GM12878 (cell line): Measurements from ENCODE around the gene ENDOG. TPM values are rescaled to one million over a fixed set of nuclear protein-coding genes. Genes with fewer than 3 reads are reported as not detected.

Experiments used
- ATAC-seq: fragments of 200-7000 bp; cut with Tn5 transposase; 3 replicates; pipeline ENCODE4 v1.9.1; 2020; ENCODE audit warnings: mild to moderate bottlenecking, moderate library complexity
- BruUV-seq: library from RNA; stranded (reverse); fragments of 400-500 nt; replicated peaks from 2 replicates; lab custom pipeline; 2021; lab: Mats Ljungman, UMichigan
- CTCF ChIA-PET: fragments of 300-600 bp; sonication (Branson Sonifier 250); formaldehyde crosslinking; extraction: SDS; loops from one replicate; lab custom pipeline; 2021; ENCODE audit warnings: inconsistent platforms; lab: Yijun Ruan, JAX
- POLR2A ChIA-PET: fragments of 350-600 bp; formaldehyde crosslinking; extraction: SDS; loops from one replicate; lab custom pipeline; 2021; ENCODE audit warnings: inconsistent platforms; lab: Charles Lee
- RAD21 ChIA-PET: fragments of 300-600 bp; sonication (Branson Sonifier 250); formaldehyde crosslinking; loops from one replicate; lab custom pipeline; 2023; ENCODE audit warnings: antibody characterized with exemption; ENCODE audit not compliant: unreplicated experiment; lab: Charles Lee
- SMC1A ChIA-PET: fragments of 300-600 bp; sonication (Branson Sonifier 250); formaldehyde crosslinking; loops from one replicate; lab custom pipeline; 2023; ENCODE audit not compliant: unreplicated experiment, uncharacterized antibody; lab: Charles Lee
- DNase-seq: peaks from one replicate; pipeline ENCODE4 v3.0.0-alpha.2; 2011; ENCODE audit warnings: low read depth, low spot score
- FAIRE-seq: peaks from 3 replicates; lab custom pipeline; 2011; peaks lifted over from hg19 to GRCh38; lab: Jason Lieb, UNC
- H2AFZ ChIP-seq: 2 replicates; pipeline ENCODE4 v1.6.0; 2011; ENCODE audit warnings: low read depth, low read length, control low read depth; ENCODE audit not compliant: control insufficient read depth
- H3K27ac ChIP-seq: 2 replicates; pipeline ENCODE4 v1.5.1; 2011; ENCODE audit warnings: control low read depth; ENCODE audit not compliant: control insufficient read depth, insufficient read depth
- H3K27me3 ChIP-seq, 2 experiments: replicated peaks in 1 of 2; 2 replicates each; pipeline versions ENCODE4 v1.6.0 to v1.6.1; 2011; ENCODE audit warnings: low read length in 1 of 2; ENCODE audit not compliant: control insufficient read depth in 2 of 2, insufficient read depth in 2 of 2
- H3K36me3 ChIP-seq, 2 experiments: 2 replicates each; pipeline ENCODE4 v1.5.1; 2011; ENCODE audit warnings: low read length in 1 of 2; ENCODE audit not compliant: control insufficient read depth in 2 of 2, insufficient read depth in 2 of 2
- H3K4me1 ChIP-seq: 2 replicates; pipeline ENCODE4 v1.6.1; 2011; ENCODE audit warnings: mild to moderate bottlenecking, low read length, moderate library complexity, mixed read lengths; ENCODE audit not compliant: control insufficient read depth, insufficient read depth
- H3K4me2 ChIP-seq: 2 replicates; pipeline ENCODE4 v1.6.0; 2011; ENCODE audit warnings: control low read depth; ENCODE audit not compliant: control insufficient read depth, insufficient read depth
- H3K4me3 ChIP-seq: fragments of 200-600 bp; sonication (generic); 2 replicates; pipeline ENCODE4 v1.5.1; 2016
- H3K79me2 ChIP-seq: 2 replicates; pipeline ENCODE4 v1.6.0; 2011; ENCODE audit warnings: low read length; ENCODE audit not compliant: control insufficient read depth, insufficient read depth
- H3K9ac ChIP-seq: 2 replicates; pipeline ENCODE4 v1.8.0; 2011; ENCODE audit warnings: low read length, control low read depth, mixed read lengths; ENCODE audit not compliant: control insufficient read depth, insufficient read depth
- H3K9me3 ChIP-seq: replicated peaks from 3 replicates; pipeline ENCODE4 v1.5.1; 2011; ENCODE audit warnings: mild to moderate bottlenecking, low read length; ENCODE audit not compliant: control insufficient read depth, insufficient read depth
- H4K20me1 ChIP-seq: 2 replicates; pipeline ENCODE4 v1.6.0; 2011; ENCODE audit not compliant: control insufficient read depth, insufficient read depth
- CUX1 ChIP-seq: IDR thresholded peaks from 2 replicates; pipeline ENCODE4 v1.6.1; 2012; ENCODE audit warnings: improper control_type of control experiment, low read depth, low read length; ENCODE audit not compliant: insufficient replicate concordance
- ESRRA ChIP-seq: IDR thresholded peaks from 2 replicates; pipeline ENCODE4 v1.6.1; 2012; ENCODE audit warnings: mild to moderate bottlenecking, low read length, improper control_type of control experiment
- EZH2 ChIP-seq: IDR thresholded peaks from 2 replicates; pipeline ENCODE4 v1.6.1; 2012; ENCODE audit warnings: low read depth, mild to moderate bottlenecking, control low read depth, inconsistent platforms, low read length, borderline replicate concordance; ENCODE audit not compliant: control insufficient read depth
- FOXM1 ChIP-seq: IDR thresholded peaks from 2 replicates; pipeline ENCODE4 v1.6.1; 2012; ENCODE audit warnings: low read depth, mild to moderate bottlenecking, inconsistent platforms, low read length, moderate library complexity
- MTA3 ChIP-seq: IDR thresholded peaks from 2 replicates; pipeline ENCODE4 v1.6.1; 2012; ENCODE audit warnings: low read length, inconsistent platforms, borderline replicate concordance
- NBN ChIP-seq: fragments of 450-650 bp; IDR thresholded peaks from 2 replicates; pipeline ENCODE4 v1.6.1; 2016
- NFYB ChIP-seq: IDR thresholded peaks from 2 replicates; pipeline ENCODE4 v1.6.1; 2011; ENCODE audit warnings: low read depth, mild to moderate bottlenecking, low read length, improper control_type of control experiment, moderate library complexity; ENCODE audit not compliant: insufficient read depth
- SMAD1 ChIP-seq: fragments of 450-650 bp; IDR thresholded peaks from 2 replicates; pipeline ENCODE4 v1.6.1; 2018; ENCODE audit warnings: mild to moderate bottlenecking, low read depth; ENCODE audit not compliant: partially characterized antibody
- SMAD5 ChIP-seq: IDR thresholded peaks from 2 replicates; pipeline ENCODE4 v1.6.1; 2016; ENCODE audit warnings: antibody characterized with exemption, low read depth
- TBL1XR1 ChIP-seq: IDR thresholded peaks from 2 replicates; pipeline ENCODE4 v1.6.1; 2012; ENCODE audit warnings: low read depth, low read length, improper control_type of control experiment
- WRNIP1 ChIP-seq: IDR thresholded peaks from 2 replicates; pipeline ENCODE4 v1.6.1; 2011; ENCODE audit warnings: low read depth, low read length, improper control_type of control experiment, borderline replicate concordance
- ZNF24 ChIP-seq: fragments of 450-650 bp; IDR thresholded peaks from 2 replicates; pipeline ENCODE4 v1.6.1; 2017; ENCODE audit warnings: antibody characterized with exemption, mild to moderate bottlenecking
- WGBS: methylation state at CpG from one replicate; pipeline ENCODE4 v1.1.6; 2016; ENCODE audit warnings: low lambda C conversion rate; ENCODE audit not compliant: insufficient replicate concordance, insufficient coverage; ENCODE audit errors: missing lambda C conversion rate; 5-methylcytosine and 5-hydroxymethylcytosine counted together
- in situ Hi-C: fragments of 300-500 bp; cut with MboI; formaldehyde crosslinking; loops from 9 replicates; pipeline ENCODE4 v1.14.3; 2018; ENCODE audit warnings: mixed read lengths
- intact Hi-C: fragments of 100-400 bp; cut with micrococcal nuclease; formaldehyde crosslinking; loops from one replicate; pipeline ENCODE4 v1.14.2; 2022; ENCODE audit not compliant: unreplicated experiment
- polyA plus RNA-seq, 11 experiments: library from polyadenylated mRNA; depleted of rRNA in 4 of 11; unstranded in 6 of 11; stranded (reverse) in 5 of 11; fragments of >200 nt; fragmentation: Nextera tagmentation in 4 of 11; fragmentation: Illumina TruSeq in 1 of 11; extraction: Ambion mirVana in 4 of 11; extraction: Trizol in 1 of 11; gene quantifications; 1 replicate in 1 of 11; 2 replicates in 10 of 11; pipeline versions ENCODE4 v1.2.1 to v1.2.3, GENCODE V29; 2011 to 2016; ENCODE audit warnings: inconsistent platforms in 2 of 11, missing spikeins in 2 of 11, low read depth in 1 of 11
- total RNA-seq, 4 experiments: library from RNA; depleted of rRNA in 3 of 4; stranded (reverse); fragments of >200 nt in 3 of 4; fragmentation: Illumina TruSeq in 1 of 4; extraction: Trizol in 1 of 4; gene quantifications; 2 replicates each; pipeline versions ENCODE4 v1.2.1 to v1.2.3, GENCODE V29; 2013 to 2021
- TF ChIP-seq, protein P1 (sequence below): fragments of 450-650 bp; IDR thresholded peaks from 2 replicates; pipeline ENCODE4 v1.6.1; 2018; ENCODE audit warnings: borderline replicate concordance, mild to moderate bottlenecking; ENCODE audit not compliant: partially characterized antibody
- TF ChIP-seq, protein P2 (sequence below): IDR thresholded peaks from 2 replicates; pipeline ENCODE4 v1.6.1; 2011; ENCODE audit warnings: low read depth, low read length, improper control_type of control experiment, borderline replicate concordance

The ENDOG gene
- total and polyA plus RNA-seq, 10 of the 15 experiments (the other 5 are each of a cell fraction or from before 2014, with no cell fraction given), result 0.84 to 29.2 (median 9.0) TPM

- Histone ChIP-seq H3K9ac (no peak overlapping the region), H3K4me3 (no peak overlapping the region), H3K9me3 (no peaks in the 10 kb centered on the region), H3K4me2 (no peak overlapping the region), H3K27ac (no peak overlapping the region), H3K4me1 (no peaks in the 10 kb centered on the region), H4K20me1 (no peaks in the 10 kb centered on the region), H3K36me3 (no peaks in the 10 kb centered on the region), H3K27me3 (no peaks in the 10 kb centered on the region), H2AFZ (no peak overlapping the region), H3K79me2 (no peaks in the 10 kb centered on the region)
- DNase-seq (no peak), FAIRE-seq (no peak), ATAC-seq (no peak)
- no TSS peak for BruUV-seq
- CTCF ChIA-PET, result interaction anchor here (0.8 to 1.3 kb wide), 4 partner anchors 15 to 84 kb away, joined by 3 to 8 read pairs (median 5); partner anchors contain the start of genes ENDOG and SPOUT1
- RAD21 ChIA-PET, result no interaction called here
- intact Hi-C loops (no loop called here), in situ Hi-C loops (no loop called here)
- POLR2A ChIA-PET, result interaction anchor here (0.5 kb wide), 1 partner anchor 175 kb away, joined by 3 read pairs; no protein-coding TSS in a partner anchor
- SMC1A ChIA-PET, result no interaction called here
- 83% methylated on average over 13 of the region's 13 CpGs for WGBS
- TF ChIP-seq MTA3 (no peak), NFYB (no peak), ESRRA (no peak), EZH2 (no peak), NBN (no peak), TBL1XR1 (no peak), SMAD1 (no peak), ZNF24 (no peak), CUX1 (no peak), WRNIP1 (no peak), SMAD5 (no peak), FOXM1 (no peak)
- TF ChIP-seq, protein P1, sequence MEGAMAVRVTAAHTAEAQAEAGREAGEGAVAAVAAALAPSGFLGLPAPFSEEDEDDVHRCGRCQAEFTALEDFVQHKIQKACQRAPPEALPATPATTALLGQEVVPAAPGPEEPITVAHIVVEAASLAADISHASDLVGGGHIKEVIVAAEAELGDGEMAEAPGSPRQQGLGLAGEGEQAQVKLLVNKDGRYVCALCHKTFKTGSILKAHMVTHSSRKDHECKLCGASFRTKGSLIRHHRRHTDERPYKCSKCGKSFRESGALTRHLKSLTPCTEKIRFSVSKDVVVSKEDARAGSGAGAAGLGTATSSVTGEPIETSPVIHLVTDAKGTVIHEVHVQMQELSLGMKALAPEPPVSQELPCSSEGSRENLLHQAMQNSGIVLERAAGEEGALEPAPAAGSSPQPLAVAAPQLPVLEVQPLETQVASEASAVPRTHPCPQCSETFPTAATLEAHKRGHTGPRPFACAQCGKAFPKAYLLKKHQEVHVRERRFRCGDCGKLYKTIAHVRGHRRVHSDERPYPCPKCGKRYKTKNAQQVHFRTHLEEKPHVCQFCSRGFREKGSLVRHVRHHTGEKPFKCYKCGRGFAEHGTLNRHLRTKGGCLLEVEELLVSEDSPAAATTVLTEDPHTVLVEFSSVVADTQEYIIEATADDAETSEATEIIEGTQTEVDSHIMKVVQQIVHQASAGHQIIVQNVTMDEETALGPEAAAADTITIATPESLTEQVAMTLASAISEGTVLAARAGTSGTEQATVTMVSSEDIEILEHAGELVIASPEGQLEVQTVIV, result no peak
- TF ChIP-seq, protein P2, sequence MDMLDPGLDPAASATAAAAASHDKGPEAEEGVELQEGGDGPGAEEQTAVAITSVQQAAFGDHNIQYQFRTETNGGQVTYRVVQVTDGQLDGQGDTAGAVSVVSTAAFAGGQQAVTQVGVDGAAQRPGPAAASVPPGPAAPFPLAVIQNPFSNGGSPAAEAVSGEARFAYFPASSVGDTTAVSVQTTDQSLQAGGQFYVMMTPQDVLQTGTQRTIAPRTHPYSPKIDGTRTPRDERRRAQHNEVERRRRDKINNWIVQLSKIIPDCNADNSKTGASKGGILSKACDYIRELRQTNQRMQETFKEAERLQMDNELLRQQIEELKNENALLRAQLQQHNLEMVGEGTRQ, result no peak
These were observed 27.1 kb downstream of the ENDOG start for GRCh38 chr9:128845186-128845931.
